H1 (cell line): ENCODE measurements around the gene ASS1. TPM values are rescaled to one million over a fixed set of nuclear protein-coding genes. Genes with fewer than 3 reads are reported as not detected.
A peak's percentile ranks its signal among the peaks of the same experiment; 100 is the strongest.

Experiments
- CTCF ChIA-PET: fragments of 300-600 bp; sonication (Branson Sonifier 250); formaldehyde crosslinking; loops from one replicate; lab custom pipeline; 2021; ENCODE audit not compliant: partially characterized antibody; lab: Charles Lee
- POLR2A ChIA-PET: fragments of 300-600 bp; sonication (Branson Sonifier 250); formaldehyde crosslinking; loops from one replicate; lab custom pipeline; 2021; ENCODE audit warnings: inconsistent platforms; ENCODE audit not compliant: partially characterized antibody; lab: Charles Lee
- DNase-seq, 2 experiments: peaks; one replicate each; pipeline versions ENCODE4 v3.0.0 to v3.0.0-alpha.2; 2010 to 2022; ENCODE audit warnings: low spot score in 2 of 2, low read depth in 1 of 2, mixed read lengths in 1 of 2
- FAIRE-seq: peaks from 2 replicates; lab custom pipeline; 2011; peaks lifted over from hg19 to GRCh38; lab: Jason Lieb, UNC
- H2AFZ ChIP-seq: 2 replicates; pipeline ENCODE4 v1.8.1; 2012; ENCODE audit warnings: low read length, inconsistent platforms
- H2AK5ac ChIP-seq: 2 replicates; pipeline ENCODE4 v1.6.1; 2013; ENCODE audit warnings: low read depth, low read length
- H2BK120ac ChIP-seq: replicated peaks from 2 replicates; pipeline ENCODE3; 2013; ENCODE audit warnings: low read depth, low read length, inconsistent platforms
- H2BK12ac ChIP-seq: 2 replicates; pipeline ENCODE4 v1.6.1; 2013; ENCODE audit warnings: low read depth, low read length
- H2BK15ac ChIP-seq: 2 replicates; pipeline ENCODE4 v1.6.1; 2013; ENCODE audit warnings: low read length
- H2BK20ac ChIP-seq: 2 replicates; pipeline ENCODE4 v1.6.1; 2013; ENCODE audit warnings: low read length
- H2BK5ac ChIP-seq: 2 replicates; pipeline ENCODE4 v1.6.1; 2013; ENCODE audit warnings: low read depth, low read length
- H3K14ac ChIP-seq: 2 replicates; pipeline ENCODE4 v1.6.1; 2013; ENCODE audit warnings: inconsistent platforms; ENCODE audit not compliant: insufficient read length
- H3K18ac ChIP-seq: 2 replicates; pipeline ENCODE4 v1.6.1; 2013; ENCODE audit warnings: low read length; ENCODE audit errors: extremely low read depth
- H3K23ac ChIP-seq: 2 replicates; pipeline ENCODE4 v1.6.1; 2013; ENCODE audit warnings: inconsistent platforms; ENCODE audit not compliant: insufficient read length
- H3K23me2 ChIP-seq: 2 replicates; pipeline ENCODE4 v1.6.1; 2013; ENCODE audit warnings: low read depth, low read length
- H3K27ac ChIP-seq: 2 replicates; pipeline ENCODE4 v1.6.1; 2011; ENCODE audit warnings: low read depth, low read length, inconsistent platforms
- H3K27me3 ChIP-seq, 4 experiments: replicated peaks in 1 of 4; 1 replicate in 1 of 4; 2 replicates in 3 of 4; pipeline versions ENCODE4 v1.6.1 to v1.8.1; 2011 to 2013; ENCODE audit warnings: low read length in 3 of 4, mild to moderate bottlenecking in 3 of 4, inconsistent platforms in 2 of 4, mixed read lengths in 2 of 4, moderate library complexity in 1 of 4; ENCODE audit not compliant: control insufficient read depth in 3 of 4, insufficient read depth in 3 of 4; ENCODE audit errors: extremely low read depth in 1 of 4
- H3K36me3 ChIP-seq, 4 experiments: 2 replicates each; pipeline versions ENCODE4 v1.6.1 to v1.8.1; 2011 to 2013; ENCODE audit warnings: mild to moderate bottlenecking in 4 of 4, low read length in 3 of 4, moderate library complexity in 2 of 4, control low read depth in 1 of 4, inconsistent platforms in 1 of 4; ENCODE audit not compliant: insufficient read depth in 4 of 4, control insufficient read depth in 2 of 4
- H3K4ac ChIP-seq: replicated peaks from 2 replicates; pipeline ENCODE3; 2013; ENCODE audit warnings: low read length, low read depth, mixed read lengths, inconsistent platforms; ENCODE audit not compliant: insufficient read length
- H3K4me1 ChIP-seq, 4 experiments: replicated peaks in 1 of 4; 1 replicate in 1 of 4; 2 replicates in 3 of 4; pipeline versions ENCODE4 v1.6.1 to v1.8.1; 2011 to 2013; ENCODE audit warnings: low read length in 3 of 4, inconsistent platforms in 2 of 4, mixed read lengths in 1 of 4; ENCODE audit not compliant: insufficient read depth in 4 of 4, control insufficient read depth in 3 of 4
- H3K4me2 ChIP-seq, 2 experiments: 2 replicates each; pipeline versions ENCODE4 v1.6.1 to v1.8.1; 2011 to 2013; ENCODE audit warnings: low read depth in 2 of 2, low read length in 2 of 2, control low read depth in 1 of 2, inconsistent platforms in 1 of 2, mild to moderate bottlenecking in 1 of 2; ENCODE audit not compliant: insufficient read depth in 1 of 2
- H3K4me3 ChIP-seq, 4 experiments: fragments of 200-600, 300-600 bp in 1 of 4; sonication (generic), shearing (Covaris generic), sonication (Bioruptor Twin) in 1 of 4; 2 replicates each; pipeline versions ENCODE4 v1.5.1 to v1.8.1; 2011 to 2016; ENCODE audit warnings: low read length in 4 of 4, low read depth in 3 of 4, control low read depth in 2 of 4, inconsistent platforms in 2 of 4, mild to moderate bottlenecking in 2 of 4, mixed read lengths in 1 of 4, moderate library complexity in 1 of 4; ENCODE audit not compliant: insufficient read depth in 2 of 4; ENCODE audit errors: extremely low read depth in 1 of 4
- H3K56ac ChIP-seq: replicated peaks from 2 replicates; pipeline ENCODE3; 2013; ENCODE audit warnings: low read depth, mild to moderate bottlenecking, mixed read lengths, low read length, inconsistent platforms; ENCODE audit not compliant: insufficient read length
- H3K79me1 ChIP-seq: 2 replicates; pipeline ENCODE4 v1.6.1; 2013; ENCODE audit warnings: low read depth, low read length, control low read depth
- H3K79me2 ChIP-seq, 2 experiments: 2 replicates each; pipeline versions ENCODE4 v1.6.1 to v1.8.1; 2012 to 2013; ENCODE audit warnings: low read length in 2 of 2, mild to moderate bottlenecking in 2 of 2, inconsistent platforms in 1 of 2; ENCODE audit not compliant: insufficient read depth in 2 of 2, control insufficient read depth in 1 of 2
- H3K9ac ChIP-seq, 4 experiments: replicated peaks in 1 of 4; 1 replicate in 1 of 4; 2 replicates in 3 of 4; pipeline versions ENCODE4 v1.6.1 to v1.8.1; 2011 to 2013; ENCODE audit warnings: low read depth in 3 of 4, low read length in 3 of 4, control low read depth in 2 of 4, mild to moderate bottlenecking in 2 of 4, moderate library complexity in 2 of 4, inconsistent platforms in 1 of 4; ENCODE audit errors: extremely low read depth in 1 of 4
- H3K9me3 ChIP-seq, 2 experiments: 2 replicates each; pipeline versions ENCODE4 v1.6.1 to v1.8.1; 2012 to 2013; ENCODE audit warnings: mild to moderate bottlenecking in 2 of 2, moderate library complexity in 2 of 2, control low read depth in 1 of 2, inconsistent platforms in 1 of 2, low read depth in 1 of 2, low read length in 1 of 2, mixed read lengths in 1 of 2; ENCODE audit not compliant: insufficient read depth in 2 of 2
- H4K20me1 ChIP-seq, 2 experiments: replicated peaks in 1 of 2; 2 replicates each; pipeline versions ENCODE3 to v1.8.1; 2011 to 2013; ENCODE audit warnings: inconsistent platforms in 2 of 2, low read length in 2 of 2, mild to moderate bottlenecking in 1 of 2; ENCODE audit not compliant: insufficient read depth in 2 of 2, control insufficient read depth in 1 of 2
- H4K5ac ChIP-seq: 2 replicates; pipeline ENCODE4 v1.6.1; 2013; ENCODE audit warnings: low read length, low read depth, mixed read lengths, inconsistent platforms; ENCODE audit not compliant: insufficient read length
- H4K8ac ChIP-seq: 2 replicates; pipeline ENCODE4 v1.8.0; 2013; ENCODE audit warnings: mild to moderate bottlenecking, moderate library complexity, low read length, inconsistent platforms; ENCODE audit not compliant: insufficient read depth; ENCODE audit errors: extremely low read depth
- H4K91ac ChIP-seq: replicated peaks from 2 replicates; pipeline ENCODE3; 2013; ENCODE audit warnings: low read length, mixed read lengths, inconsistent platforms; ENCODE audit not compliant: insufficient read length
- CREB1 ChIP-seq: IDR thresholded peaks from 2 replicates; pipeline ENCODE4 v1.6.1; 2012; ENCODE audit warnings: inconsistent platforms
- EGR1 ChIP-seq: IDR thresholded peaks from 2 replicates; pipeline ENCODE4 v1.6.1; 2011; ENCODE audit warnings: low read depth, low read length, borderline replicate concordance
- GABPA ChIP-seq: IDR thresholded peaks from 2 replicates; pipeline ENCODE4 v1.6.1; 2011; ENCODE audit warnings: mild to moderate bottlenecking, low read length, moderate library complexity, borderline replicate concordance; ENCODE audit not compliant: insufficient read depth
- RAD21 ChIP-seq, 2 experiments: IDR thresholded peaks in 1 of 2; conservative IDR thresholded peaks in 1 of 2; 2 replicates each; pipeline ENCODE4 v1.6.1; 2011; ENCODE audit warnings: low read depth in 2 of 2, low read length in 2 of 2, improper control_type of control experiment in 1 of 2, inconsistent platforms in 1 of 2, mild to moderate bottlenecking in 1 of 2, moderate library complexity in 1 of 2
- WGBS, 2 experiments: shearing (Covaris generic) in 1 of 2; methylation state at CpG; one replicate each; pipeline versions ENCODE4 v1.1.6 to v1.1.7; 2013 to 2015; ENCODE audit warnings: low lambda C conversion rate in 2 of 2, mixed read lengths in 2 of 2, inconsistent platforms in 1 of 2, low coverage in 1 of 2, missing lambda C conversion rate in 1 of 2; ENCODE audit not compliant: insufficient replicate concordance in 2 of 2, insufficient coverage in 1 of 2, insufficient read length in 1 of 2; ENCODE audit errors: extremely low coverage in 1 of 2, missing lambda C conversion rate in 1 of 2; 5-methylcytosine and 5-hydroxymethylcytosine counted together
- polyA plus RNA-seq, 7 experiments: library from polyadenylated mRNA; depleted of rRNA in 3 of 7; stranded (reverse) in 5 of 7; unstranded in 2 of 7; fragments of >200 nt in 5 of 7; fragments of 200-250 nt in 2 of 7; gene quantifications; 1 replicate in 5 of 7; 2 replicates in 1 of 7; 4 replicates in 1 of 7; pipeline versions ENCODE4 v1.2.1 to v1.2.3, GENCODE V29; 2011 to 2013; ENCODE audit warnings: missing spikeins in 2 of 7, mixed read lengths in 2 of 7
- total RNA-seq: library from RNA; stranded (reverse); fragmentation: NEBNext Ultra II Directional; extraction: Animal tissue kit (Norgen Biotek cat#: 25700); gene quantifications from 2 replicates; pipeline ENCODE4 v1.2.1, GENCODE V29; 2021
- TF ChIP-seq, protein P1 (sequence below): IDR thresholded peaks from 2 replicates; pipeline ENCODE4 v1.6.1; 2011; ENCODE audit warnings: low read length, improper control_type of control experiment
- TF ChIP-seq, protein P2 (sequence below): IDR thresholded peaks from 2 replicates; pipeline ENCODE4 v1.6.1; 2012; ENCODE audit warnings: inconsistent platforms
- TF ChIP-seq, protein P3 (sequence below), 3 experiments: IDR thresholded peaks; 1 replicate in 2 of 3; 2 replicates in 1 of 3; pipeline versions ENCODE4 v1.5.1 to v1.6.1; 2011; ENCODE audit warnings: low read length in 3 of 3, mild to moderate bottlenecking in 3 of 3, inconsistent platforms in 2 of 3, low read depth in 1 of 3, moderate library complexity in 1 of 3; ENCODE audit not compliant: insufficient read depth in 1 of 3; ENCODE audit errors: control extremely low read depth in 1 of 3
- TF ChIP-seq, protein P4 (sequence below): IDR thresholded peaks from 2 replicates; pipeline ENCODE4 v1.6.1; 2012; ENCODE audit warnings: inconsistent platforms

The ASS1 gene
- total and polyA plus RNA-seq, 2 of the 8 experiments (the other 6 are each of a cell fraction or from before 2014, with no cell fraction given): 108 to 296 TPM

DNA sequence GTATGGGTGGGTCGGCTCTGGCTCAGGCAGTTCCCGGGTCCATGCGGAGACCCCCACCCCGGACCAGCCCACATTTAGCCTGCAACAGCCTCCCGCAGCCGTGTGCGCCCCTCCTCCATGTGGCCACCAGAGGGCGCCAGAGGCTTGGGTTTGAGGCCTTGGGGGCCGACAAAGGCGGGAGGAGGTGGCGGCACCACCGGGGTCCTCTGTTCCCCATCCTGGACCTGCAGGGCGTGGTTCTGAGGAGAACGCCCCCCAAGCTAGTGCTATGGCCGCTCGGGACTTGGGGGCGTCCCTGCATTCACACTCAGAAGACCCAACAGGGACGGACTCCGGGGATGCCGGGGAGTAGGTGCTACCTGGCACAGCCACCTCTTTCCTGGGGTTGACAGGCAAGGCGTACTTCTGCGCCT is 16.5 kb downstream of the ASS1 start:
- Histone ChIP-seq H3K9ac (no peak overlapping the region), H4K5ac (no peak overlapping the region), H2BK120ac (no peak overlapping the region), H2BK12ac (no peak overlapping the region), H3K14ac (no peak overlapping the region), H4K20me1 (peaks cover 0 to 2% of the 10 kb centered on the region in 2 experiments), H3K79me1 (no peaks in the 10 kb centered on the region), H2BK20ac (no peak overlapping the region), H2BK15ac (no peak overlapping the region), H3K79me2 (no peaks in the 10 kb centered on the region), H3K4ac (no peak overlapping the region), H2BK5ac (no peak overlapping the region), H3K9me3 (no peaks in the 10 kb centered on the region), H2AK5ac (no peak overlapping the region), H3K4me2 (no peak overlapping the region), H3K4me1 (no peaks in the 10 kb centered on the region; a peak in 2 of 7 replicates), H3K56ac (no peak overlapping the region), H3K27me3 (no peaks in the 10 kb centered on the region), H3K27ac (no peak overlapping the region), H3K23ac (no peak overlapping the region), H3K4me3 (no peak overlapping the region), H3K23me2 (no peaks in the 10 kb centered on the region), H4K91ac (no peak overlapping the region), H3K36me3 (peaks cover 0 to 11% (median 0%) of the 10 kb centered on the region in 4 experiments; a peak in 1 of 8 replicates), H3K18ac (no peak overlapping the region), H4K8ac (no peak overlapping the region), H2AFZ (no peak overlapping the region)
- TF ChIP-seq, protein P1, sequence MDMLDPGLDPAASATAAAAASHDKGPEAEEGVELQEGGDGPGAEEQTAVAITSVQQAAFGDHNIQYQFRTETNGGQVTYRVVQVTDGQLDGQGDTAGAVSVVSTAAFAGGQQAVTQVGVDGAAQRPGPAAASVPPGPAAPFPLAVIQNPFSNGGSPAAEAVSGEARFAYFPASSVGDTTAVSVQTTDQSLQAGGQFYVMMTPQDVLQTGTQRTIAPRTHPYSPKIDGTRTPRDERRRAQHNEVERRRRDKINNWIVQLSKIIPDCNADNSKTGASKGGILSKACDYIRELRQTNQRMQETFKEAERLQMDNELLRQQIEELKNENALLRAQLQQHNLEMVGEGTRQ: no peak
- TF ChIP-seq, protein P2, sequence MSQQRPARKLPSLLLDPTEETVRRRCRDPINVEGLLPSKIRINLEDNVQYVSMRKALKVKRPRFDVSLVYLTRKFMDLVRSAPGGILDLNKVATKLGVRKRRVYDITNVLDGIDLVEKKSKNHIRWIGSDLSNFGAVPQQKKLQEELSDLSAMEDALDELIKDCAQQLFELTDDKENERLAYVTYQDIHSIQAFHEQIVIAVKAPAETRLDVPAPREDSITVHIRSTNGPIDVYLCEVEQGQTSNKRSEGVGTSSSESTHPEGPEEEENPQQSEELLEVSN: peak; percentile 67
- TF ChIP-seq RAD21 (IDR thresholded peaks at IDR 0.05 in 1 of 2, conservative IDR thresholded peaks at IDR 0.05 in 1 of 2; ENCODE audit: low read depth in 2 of 2, low read length in 2 of 2) (peak; percentile 95 to 98), CREB1 (0 out of 2 replicates have a peak, but pooled peaks have one; percentile 21), EGR1 (peak; percentile 28; the same call in 1 of the 2 replicates), GABPA (no peak)
- TF ChIP-seq, protein P3, sequence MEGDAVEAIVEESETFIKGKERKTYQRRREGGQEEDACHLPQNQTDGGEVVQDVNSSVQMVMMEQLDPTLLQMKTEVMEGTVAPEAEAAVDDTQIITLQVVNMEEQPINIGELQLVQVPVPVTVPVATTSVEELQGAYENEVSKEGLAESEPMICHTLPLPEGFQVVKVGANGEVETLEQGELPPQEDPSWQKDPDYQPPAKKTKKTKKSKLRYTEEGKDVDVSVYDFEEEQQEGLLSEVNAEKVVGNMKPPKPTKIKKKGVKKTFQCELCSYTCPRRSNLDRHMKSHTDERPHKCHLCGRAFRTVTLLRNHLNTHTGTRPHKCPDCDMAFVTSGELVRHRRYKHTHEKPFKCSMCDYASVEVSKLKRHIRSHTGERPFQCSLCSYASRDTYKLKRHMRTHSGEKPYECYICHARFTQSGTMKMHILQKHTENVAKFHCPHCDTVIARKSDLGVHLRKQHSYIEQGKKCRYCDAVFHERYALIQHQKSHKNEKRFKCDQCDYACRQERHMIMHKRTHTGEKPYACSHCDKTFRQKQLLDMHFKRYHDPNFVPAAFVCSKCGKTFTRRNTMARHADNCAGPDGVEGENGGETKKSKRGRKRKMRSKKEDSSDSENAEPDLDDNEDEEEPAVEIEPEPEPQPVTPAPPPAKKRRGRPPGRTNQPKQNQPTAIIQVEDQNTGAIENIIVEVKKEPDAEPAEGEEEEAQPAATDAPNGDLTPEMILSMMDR (IDR thresholded peaks at IDR 0.05; ENCODE audit: control extremely low read depth in 1 of 3, insufficient read depth in 1 of 3, low read depth in 1 of 3, low read length in 3 of 3): peak in 2 of 3 experiments; percentile 88 to 96; a peak in 3 of 4 replicates
- TF ChIP-seq, protein P4, sequence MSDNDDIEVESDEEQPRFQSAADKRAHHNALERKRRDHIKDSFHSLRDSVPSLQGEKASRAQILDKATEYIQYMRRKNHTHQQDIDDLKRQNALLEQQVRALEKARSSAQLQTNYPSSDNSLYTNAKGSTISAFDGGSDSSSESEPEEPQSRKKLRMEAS: peak; percentile 55
- ChIA-PET CTCF (interaction anchor here (0.5 to 11.9 kb wide), 39 partner anchors 9 to 352 kb away, joined by 3 to 136 read pairs (median 4); partner anchors contain the start of gene EXOSC2), POLR2A (interaction anchor here (0.7 kb wide), 1 partner anchor 223 kb away, joined by 4 read pairs; no protein-coding TSS in a partner anchor)
- 34% methylated on average over 21 of the region's 22 CpGs; no CpG with 5 or more reads in 1 of the 2 experiments for WGBS, 2 experiments
- DNase-seq (peak in 1 of 2 experiments; percentile 96), FAIRE-seq (peak; percentile 65)
